Peyer's patch (tissue), 4 donors: ENCODE results near the gene CSNK1A1. TPM values are rescaled to one million over a fixed set of nuclear protein-coding genes. Genes with fewer than 3 reads are reported as not detected.

Experiments used
- DNase-seq, 3 donors: peaks; one replicate each; pipeline ENCODE4 v3.0.0-alpha.2; 2017 to 2019
- H3K27ac ChIP-seq, 4 donors: fragments of 200-600 bp; sonication (generic); one replicate each; pipeline ENCODE4 v1.5.1; 2016 to 2019
- H3K27me3 ChIP-seq, 2 donors: fragments of 200-600 bp; sonication (generic); one replicate each; pipeline ENCODE4 v1.5.1; 2019
- H3K36me3 ChIP-seq, 3 donors: fragments of 200-600 bp; sonication (generic); one replicate each; pipeline ENCODE4 v1.5.1; 2016 to 2019
- H3K4me1 ChIP-seq, 4 donors: fragments of 200-600 bp; sonication (generic); one replicate each; pipeline ENCODE4 v1.5.1; 2016 to 2019
- H3K4me3 ChIP-seq, 4 donors: fragments of 200-600 bp; sonication (generic); 1 replicate in 3 of 4; 2 replicates in 1 of 4; pipeline ENCODE4 v1.5.1; 2016 to 2019; ENCODE audit warnings: mild to moderate bottlenecking in 1 of 4
- H3K9me3 ChIP-seq, 4 donors: fragments of 200-600 bp; sonication (generic); one replicate each; pipeline ENCODE4 v1.5.1; 2016 to 2019; ENCODE audit warnings: mild to moderate bottlenecking in 1 of 4
- CTCF ChIP-seq, 6 experiments: fragments of 450-650 bp in 4 of 6; fragments of 200-600 bp in 2 of 6; sonication (generic) in 1 of 6; IDR thresholded peaks; one replicate each; pipeline ENCODE4 v1.5.1; 2017 to 2019; ENCODE audit warnings: antibody characterized with exemption in 6 of 6, mild to moderate bottlenecking in 3 of 6, moderate library complexity in 1 of 6
- POLR2A ChIP-seq, 2 donors: fragments of 450-650 bp; IDR thresholded peaks; one replicate each; pipeline ENCODE4 v1.5.1; 2017; ENCODE audit warnings: antibody characterized with exemption in 2 of 2, mild to moderate bottlenecking in 2 of 2, moderate library complexity in 2 of 2
- total RNA-seq, 4 donors: library from RNA; depleted of rRNA; stranded (reverse); fragments of >200 nt; gene quantifications; one replicate each; pipeline ENCODE4 v1.1.0, GENCODE V29; 2016

Gene CSNK1A1
- total RNA-seq, 4 donors from 2014 or later, result 185 to 253 (median 207) TPM

GRCh38 chr5:149500922-149501582 is 50.2 kb downstream of the CSNK1A1 start:
- no peaks in the 10 kb centered on the region for H3K9me3 ChIP-seq
- no peaks in the 10 kb centered on the region for H3K4me1 ChIP-seq
- no peaks in the 10 kb centered on the region for H3K27me3 ChIP-seq
- H3K36me3 ChIP-seq, result peaks cover 2 to 93% (median 5%) of the 10 kb centered on the region in 3 donors
- no peak for DNase-seq
- TF ChIP-seq CTCF (IDR thresholded peaks at IDR 0.05) (no peak), POLR2A (IDR thresholded peaks at IDR 0.05) (no peak)
- no peak overlapping the region for H3K4me3 ChIP-seq
- H3K27ac ChIP-seq, result no peak overlapping the region

GRCh38 chr5:149498724-149499336 is 52.4 kb downstream of the CSNK1A1 start:
- DNase-seq, result no peak
- no peak for TF ChIP-seq POLR2A (IDR thresholded peaks at IDR 0.05)
- H3K27ac ChIP-seq, result no peak overlapping the region
- no peaks in the 10 kb centered on the region for H3K4me1 ChIP-seq
- no peaks in the 10 kb centered on the region for H3K9me3 ChIP-seq
- peaks cover 0 to 86% (median 0%) of the 10 kb centered on the region in 3 donors for H3K36me3 ChIP-seq
- no peaks in the 10 kb centered on the region for H3K27me3 ChIP-seq
- no peak overlapping the region for H3K4me3 ChIP-seq

GRCh38 chr5:149497357-149497756 is 53.9 kb downstream of the CSNK1A1 start:
- Histone ChIP-seq H3K4me3 (no peak overlapping the region), H3K27me3 (no peaks in the 10 kb centered on the region), H3K36me3 (peaks cover 0 to 77% (median 0%) of the 10 kb centered on the region in 3 donors), H3K9me3 (no peaks in the 10 kb centered on the region), H3K27ac (peak overlapping the region in 1 of 4 donors; percentile 53), H3K4me1 (no peaks in the 10 kb centered on the region)
- DNase-seq, result no peak
- TF ChIP-seq CTCF (IDR thresholded peaks at IDR 0.05), result no peak
- TF ChIP-seq POLR2A (IDR thresholded peaks at IDR 0.05), result no peak

- Histone ChIP-seq H3K36me3 (peaks cover 0 to 74% (median 0%) of the 10 kb centered on the region in 3 donors), H3K4me3 (no peak overlapping the region), H3K27ac (peak overlapping the region in 1 of 4 donors; percentile 53)
These were observed 54.3 kb downstream of the CSNK1A1 start for GRCh38 chr5:149496917-149497316.

GRCh38 chr5:149496166-149496565 is 55.1 kb downstream of the CSNK1A1 start:
- TF ChIP-seq CTCF (IDR thresholded peaks at IDR 0.05) (no peak), POLR2A (IDR thresholded peaks at IDR 0.05) (no peak)

More at GRCh38 chr5:149496917-149497316, 54.3 kb downstream of the CSNK1A1 start:
- Histone ChIP-seq H3K9me3 (no peaks in the 10 kb centered on the region), H3K27me3 (no peaks in the 10 kb centered on the region), H3K4me1 (no peaks in the 10 kb centered on the region)
- DNase-seq, result no peak
- no peak for TF ChIP-seq POLR2A (IDR thresholded peaks at IDR 0.05)

GRCh38 chr5:149495673-149496072 is 55.6 kb downstream of the CSNK1A1 start:
- no peak for TF ChIP-seq CTCF (IDR thresholded peaks at IDR 0.05)
- TF ChIP-seq POLR2A (IDR thresholded peaks at IDR 0.05), result no peak
- H3K27ac ChIP-seq, result no peak overlapping the region
- no peaks in the 10 kb centered on the region for H3K27me3 ChIP-seq
- peaks cover 0 to 65% (median 0%) of the 10 kb centered on the region in 3 donors for H3K36me3 ChIP-seq
- no peak for DNase-seq
- no peaks in the 10 kb centered on the region for H3K9me3 ChIP-seq
- no peak overlapping the region for H3K4me3 ChIP-seq
- no peaks in the 10 kb centered on the region for H3K4me1 ChIP-seq

More at GRCh38 chr5:149496166-149496565, 55.1 kb downstream of the CSNK1A1 start:
- no peaks in the 10 kb centered on the region for H3K9me3 ChIP-seq
- no peak for DNase-seq
- peaks cover 0 to 70% (median 0%) of the 10 kb centered on the region in 3 donors for H3K36me3 ChIP-seq
- peak overlapping the region in 1 of 4 donors; percentile 3 for H3K27ac ChIP-seq
- H3K4me1 ChIP-seq, result no peaks in the 10 kb centered on the region
- H3K27me3 ChIP-seq, result no peaks in the 10 kb centered on the region
- no peak overlapping the region for H3K4me3 ChIP-seq
